Tibial nerve (tissue), 4 donors: ENCODE results near the gene POP7. TPM values are rescaled to one million over a fixed set of nuclear protein-coding genes. Genes with fewer than 3 reads are reported as not detected.

ENCODE experiments used
- DNase-seq, 2 donors: peaks; one replicate each; pipeline ENCODE4 v3.0.0-alpha.2; 2019; ENCODE audit warnings: low spot score in 2 of 2
- H3K27ac ChIP-seq, 4 donors: fragments of 200-600 bp; sonication (generic) in 3 of 4; one replicate each; pipeline ENCODE4 v1.5.1; 2017 to 2019; ENCODE audit warnings: mild to moderate bottlenecking in 1 of 4
- H3K27me3 ChIP-seq, 2 donors: fragments of 200-600 bp; sonication (generic) in 1 of 2; one replicate each; pipeline versions ENCODE4 v1.5.1 to v1.6.0; 2017 to 2019
- H3K36me3 ChIP-seq, 3 donors: fragments of 200-600 bp; sonication (generic); one replicate each; pipeline ENCODE4 v1.5.1; 2018 to 2019
- H3K4me1 ChIP-seq, 4 donors: fragments of 200-600 bp; sonication (generic) in 3 of 4; one replicate each; pipeline ENCODE4 v1.5.1; 2017 to 2019
- H3K4me3 ChIP-seq, 4 donors: fragments of 200-600 bp; sonication (generic) in 3 of 4; one replicate each; pipeline ENCODE4 v1.5.1; 2017 to 2019; ENCODE audit warnings: mild to moderate bottlenecking in 1 of 4, moderate library complexity in 1 of 4
- H3K9me3 ChIP-seq, 4 donors: fragments of 200-600 bp; sonication (generic) in 3 of 4; one replicate each; pipeline ENCODE4 v1.5.1; 2017 to 2019
- CTCF ChIP-seq, 5 experiments: fragments of 200-600 bp in 3 of 5; fragments of 450-650 bp in 2 of 5; sonication (generic) in 3 of 5; IDR thresholded peaks; one replicate each; pipeline ENCODE4 v1.5.1; 2016 to 2019; ENCODE audit warnings: antibody characterized with exemption in 5 of 5, mild to moderate bottlenecking in 3 of 5, moderate library complexity in 2 of 5
- EP300 ChIP-seq, 2 donors: sonication (generic); formaldehyde crosslinking; IDR thresholded peaks; one replicate each; pipeline ENCODE4 v1.6.1; 2017; ENCODE audit warnings: antibody characterized with exemption in 2 of 2, mild to moderate bottlenecking in 1 of 2
- POLR2A ChIP-seq, 2 donors: fragments of 450-650 bp; IDR thresholded peaks; one replicate each; pipeline ENCODE4 v1.6.1; 2017; ENCODE audit warnings: antibody characterized with exemption in 2 of 2, mild to moderate bottlenecking in 2 of 2, moderate library complexity in 2 of 2
- WGBS, 2 donors: methylation state at CpG; one replicate each; pipeline ENCODE4 v1.1.5; 2018; 5-methylcytosine and 5-hydroxymethylcytosine counted together
- total RNA-seq, 4 donors: library from RNA; depleted of rRNA; stranded (reverse); fragments of >200 nt; gene quantifications; one replicate each; pipeline ENCODE4 v1.1.0, GENCODE V29; 2016

POP7 gene
- total RNA-seq, 4 donors from 2014 or later, result 23.1 to 50.7 (median 35.6) TPM

GRCh38 chr7:100691676-100692577 lies 14.0 kb upstream of the POP7 start:
- Histone ChIP-seq H3K4me1 (peaks cover 0 to 70% (median 52%) of the 10 kb centered on the region in 4 donors), H3K27me3 (no peaks in the 10 kb centered on the region), H3K4me3 (peak overlapping the region in 2 of 4 donors; percentile 84 to 94), H3K9me3 (no peaks in the 10 kb centered on the region), H3K27ac (peak overlapping the region in 2 of 4 donors; percentile 93 to 97), H3K36me3 (peaks cover 0 to 20% (median 8%) of the 10 kb centered on the region in 3 donors)
- 20 to 25% methylated on average over 28 of the region's 28 CpGs for WGBS, 2 donors
- DNase-seq, result peak; percentile 65 to 85
- TF ChIP-seq CTCF (IDR thresholded peaks at IDR 0.05) (peak; percentile 90 to 96 (median 92)), POLR2A (IDR thresholded peaks at IDR 0.05) (no peak), EP300 (IDR thresholded peaks at IDR 0.05) (peak in 1 of 2 donors; percentile 43)

- 36 to 37% methylated on average over 6 of the region's 6 CpGs for WGBS, 2 donors
- peak overlapping the region; percentile 84 to 99 (median 92) for H3K4me3 ChIP-seq
These were observed 13.4 kb upstream of the POP7 start for GRCh38 chr7:100692578-100692961.

GRCh38 chr7:100693312-100694097 lies 12.4 kb upstream of the POP7 start:
- no peak for TF ChIP-seq CTCF (IDR thresholded peaks at IDR 0.05)
- TF ChIP-seq EP300 (IDR thresholded peaks at IDR 0.05), result no peak
- TF ChIP-seq POLR2A (IDR thresholded peaks at IDR 0.05), result no peak
- Histone ChIP-seq H3K4me3 (peak overlapping the region; percentile 84 to 99 (median 92)), H3K9me3 (no peaks in the 10 kb centered on the region), H3K27ac (peak overlapping the region; percentile 87 to 97 (median 92)), H3K4me1 (peaks cover 0 to 56% (median 47%) of the 10 kb centered on the region in 4 donors), H3K27me3 (no peaks in the 10 kb centered on the region), H3K36me3 (peaks cover 0 to 4% (median 0%) of the 10 kb centered on the region in 3 donors)
- DNase-seq, result no peak
- WGBS, 2 donors, result 1% methylated on average over 19 to 47 of the region's 81 CpGs

More at GRCh38 chr7:100692578-100692961, 13.4 kb upstream of the POP7 start:
- H3K36me3 ChIP-seq, result peaks cover 0 to 14% (median 1%) of the 10 kb centered on the region in 3 donors
- no peaks in the 10 kb centered on the region for H3K9me3 ChIP-seq
- DNase-seq, result no peak
- no peak for TF ChIP-seq EP300 (IDR thresholded peaks at IDR 0.05)
- peak overlapping the region in 3 of 4 donors; percentile 87 to 97 (median 93) for H3K27ac ChIP-seq
- H3K4me1 ChIP-seq, result peaks cover 0 to 66% (median 52%) of the 10 kb centered on the region in 4 donors
- H3K27me3 ChIP-seq, result no peaks in the 10 kb centered on the region

- 0 to 1% methylated on average over 22 to 29 of the region's 102 CpGs for WGBS, 2 donors
- Histone ChIP-seq H3K36me3 (peaks cover 0 to 2% (median 0%) of the 10 kb centered on the region in 3 donors), H3K27ac (peak within 1 kb of the TSS; percentile 87 to 97 (median 92)), H3K27me3 (no peaks in the 10 kb centered on the region), H3K4me3 (peak within 1 kb of the TSS; percentile 84 to 99 (median 92)), H3K4me1 (peaks cover 0 to 49% (median 40%) of the 10 kb centered on the region in 4 donors), H3K9me3 (no peaks in the 10 kb centered on the region)
- TF ChIP-seq CTCF (IDR thresholded peaks at IDR 0.05), result no peak
- no peak for TF ChIP-seq POLR2A (IDR thresholded peaks at IDR 0.05)
- TF ChIP-seq EP300 (IDR thresholded peaks at IDR 0.05), result no peak
- DNase-seq, result peak in 1 of 2 donors; percentile 69
These were observed 11.7 kb upstream of the POP7 start, which contains the start of gene GIGYF1 for GRCh38 chr7:100694098-100694745. Gene GIGYF1 (minus strand): TSS chr7:100694250. CDS start chr7:100688238, 6,012 bp downstream.

- Histone ChIP-seq H3K4me3 (no peak overlapping the region), H3K27me3 (no peaks in the 10 kb centered on the region), H3K4me1 (peaks cover 0 to 30% (median 22%) of the 10 kb centered on the region in 4 donors), H3K9me3 (no peaks in the 10 kb centered on the region), H3K27ac (no peak overlapping the region), H3K36me3 (no peaks in the 10 kb centered on the region)
- 83 to 84% methylated on average over 6 of the region's 6 CpGs for WGBS, 2 donors
- TF ChIP-seq POLR2A (IDR thresholded peaks at IDR 0.05) (no peak), EP300 (IDR thresholded peaks at IDR 0.05) (no peak), CTCF (IDR thresholded peaks at IDR 0.05) (no peak)
- DNase-seq, result no peak
These were observed 9.8 kb upstream of the POP7 start for GRCh38 chr7:100696123-100696521.
